ENCODE data around the gene TANK.

The TANK gene

GRCh38 chr2:161122772-161123530, 37.3 kb upstream of the TANK start:
- H3K4me3 ChIP-seq (ENCODE audit: low read depth, low read length): no peak overlapping the region
- in situ Hi-C loops (cut with HindIII; ENCODE audit: low sequenced_read_pairs): no loop called here
- DNase-seq (ENCODE audit: low read depth): peak; percentile 91
- no peak for TF ChIP-seq CTCF (IDR thresholded peaks at IDR 0.05; ENCODE audit: low read depth, low read length, missing control alignments)

- no peak for TF ChIP-seq CTCF (IDR thresholded peaks at IDR 0.05; ENCODE audit: low read depth, low read length, missing control alignments)
- in situ Hi-C loops (cut with HindIII; ENCODE audit: low sequenced_read_pairs): no loop called here
- DNase-seq (ENCODE audit: low read depth): no peak
- no peak overlapping the region for H3K4me3 ChIP-seq (ENCODE audit: low read depth, low read length)
Measured at GRCh38 chr2:161123531-161124030, 36.6 kb upstream of the TANK start.

- H3K4me3 ChIP-seq (ENCODE audit: low read depth, low read length): no peak overlapping the region
- in situ Hi-C loops (cut with HindIII; ENCODE audit: low sequenced_read_pairs): no loop called here
- TF ChIP-seq CTCF (IDR thresholded peaks at IDR 0.05; ENCODE audit: low read depth, low read length, missing control alignments): no peak
- DNase-seq (ENCODE audit: low read depth): no peak
Measured at GRCh38 chr2:161124201-161124600, 36.0 kb upstream of the TANK start.

- in situ Hi-C loops (cut with HindIII; ENCODE audit: low sequenced_read_pairs): no loop called here
- DNase-seq (ENCODE audit: low read depth): no peak
- H3K4me3 ChIP-seq (ENCODE audit: low read depth, low read length): no peak overlapping the region
- TF ChIP-seq CTCF (IDR thresholded peaks at IDR 0.05; ENCODE audit: low read depth, low read length, missing control alignments): no peak
Measured at GRCh38 chr2:161128885-161129284, 31.3 kb upstream of the TANK start.

GRCh38 chr2:161130354-161130753, 29.9 kb upstream of the TANK start:
- in situ Hi-C loops (cut with HindIII; ENCODE audit: low sequenced_read_pairs): no loop called here
- no peak for TF ChIP-seq CTCF (IDR thresholded peaks at IDR 0.05; ENCODE audit: low read depth, low read length, missing control alignments)

GRCh38 chr2:161131074-161131680, 29.1 kb upstream of the TANK start:
- no peak overlapping the region for H3K4me3 ChIP-seq (ENCODE audit: low read depth, low read length)
- no peak for DNase-seq (ENCODE audit: low read depth)
- in situ Hi-C loops (cut with HindIII; ENCODE audit: low sequenced_read_pairs): no loop called here
- TF ChIP-seq CTCF (IDR thresholded peaks at IDR 0.05; ENCODE audit: low read depth, low read length, missing control alignments): no peak

More at GRCh38 chr2:161130354-161130753, 29.9 kb upstream of the TANK start:
- H3K4me3 ChIP-seq (ENCODE audit: low read depth, low read length): no peak overlapping the region
- DNase-seq (ENCODE audit: low read depth): no peak

Data from astrocyte of the cerebellum (primary cell).